Measurements from ENCODE around the gene SYCP2.
"Not testable (repeated sequence)": the region's sequence is repeated elsewhere in the genome, so short reads cannot be mapped to it uniquely, and the experiment has no call there.

SYCP2 gene

DNA sequence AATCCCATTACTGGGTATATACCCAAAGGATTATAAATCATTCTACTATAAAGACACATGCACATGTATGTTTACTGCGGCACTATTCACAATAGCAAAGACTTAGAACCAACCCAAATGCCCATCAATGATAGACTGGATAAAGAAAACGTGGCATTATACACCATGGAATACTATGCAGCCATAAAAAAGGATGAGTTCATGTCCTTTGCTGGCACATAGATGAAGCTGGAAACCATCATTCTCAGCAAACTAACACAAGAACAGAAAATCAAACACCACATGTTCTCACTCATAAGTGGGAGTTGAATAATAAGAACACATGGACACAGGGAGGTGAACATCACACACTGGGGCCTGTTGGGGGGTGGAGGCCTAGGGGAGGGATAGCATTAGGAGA lies 43.4 kb downstream of the SYCP2 start:
- DNase-seq, result not testable (repeated sequence)

GRCh38 chr20:59888050-59888449 lies 45.4 kb downstream of the SYCP2 start:
- DNase-seq, result no peak

DNA sequence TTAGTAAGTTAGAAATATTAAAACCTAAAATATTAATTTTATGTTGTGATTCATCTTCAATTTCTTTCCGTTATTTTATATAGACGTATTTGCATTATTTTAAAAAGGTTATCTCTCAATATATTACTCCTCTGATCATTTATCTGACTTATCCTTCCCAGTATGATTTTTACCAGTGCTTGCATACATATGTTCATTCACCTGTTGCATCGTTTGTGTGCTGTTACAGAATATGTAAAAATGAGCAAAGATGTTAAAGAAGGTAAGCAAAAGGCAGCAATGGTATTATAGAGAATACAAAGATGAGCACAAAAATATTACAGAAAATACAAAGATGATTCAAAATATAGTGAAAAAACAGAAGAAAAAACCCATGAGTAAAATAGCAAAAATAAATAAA lies 48.9 kb downstream of the SYCP2 start:
- DNase-seq, result no peak

GRCh38 chr20:59880198-59880597 lies 53.2 kb downstream of the SYCP2 start:
- no peak for DNase-seq

DNA sequence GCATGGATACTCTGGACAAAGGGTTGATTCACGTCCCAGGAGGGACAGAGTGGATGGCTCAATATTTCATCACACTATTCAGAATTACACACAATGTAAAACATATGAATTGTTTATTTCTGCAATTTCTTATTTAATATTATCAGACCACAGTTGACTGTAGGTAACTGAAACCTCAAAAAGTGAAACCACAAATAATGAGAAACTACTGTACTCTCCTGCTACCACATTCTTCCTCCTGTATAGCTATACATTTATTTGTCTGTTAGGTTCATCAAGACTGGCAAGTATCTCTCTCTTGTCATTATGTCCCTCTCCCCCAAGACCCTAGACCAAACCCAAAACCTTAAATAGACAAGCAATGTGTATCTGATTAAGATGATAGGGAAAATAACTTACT lies 60.0 kb downstream of the SYCP2 start:
- DNase-seq, result no peak

- DNase-seq, result no peak
Measured at GRCh38 chr20:59871096-59871495, 62.3 kb downstream of the SYCP2 start.

DNA sequence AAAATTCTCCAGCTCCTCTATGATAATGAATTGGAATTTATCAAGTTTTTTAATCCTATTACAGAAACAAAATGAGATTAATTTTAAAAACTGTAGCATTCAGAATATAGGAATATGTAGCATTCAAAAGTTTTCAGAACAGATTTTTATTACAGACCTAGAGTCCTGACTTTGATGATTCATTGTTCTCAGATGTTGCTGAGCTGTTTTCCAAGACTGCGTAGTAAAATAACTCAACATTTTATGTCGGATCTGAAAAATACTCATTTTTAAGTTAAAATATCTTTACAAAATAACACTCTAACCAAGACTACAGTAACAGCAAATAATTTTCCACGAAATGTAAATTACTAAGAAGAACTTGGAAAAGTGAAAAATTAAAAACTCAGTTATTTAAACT lies 67.1 kb downstream of the SYCP2 start:
- no peak for DNase-seq

DNA sequence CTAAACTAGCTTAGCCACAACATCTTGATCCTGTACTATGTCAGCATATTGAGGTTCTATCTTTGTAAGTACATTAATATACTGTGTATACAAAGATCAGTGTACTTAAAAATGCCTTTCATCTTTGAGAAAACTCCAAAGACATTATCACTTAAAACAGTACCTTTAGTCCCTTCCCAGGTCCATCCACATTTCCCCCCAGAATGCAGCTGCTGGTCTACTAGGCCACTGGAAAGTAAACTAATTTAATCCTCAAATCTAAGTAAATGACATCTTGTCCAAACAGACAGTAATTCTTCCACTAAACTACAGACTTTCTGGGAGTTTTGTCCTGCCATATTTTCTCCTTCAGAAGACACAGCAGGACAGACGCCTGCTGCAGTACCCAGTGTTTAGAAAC lies 68.7 kb downstream of the SYCP2 start:
- DNase-seq, result no peak

GRCh38 chr20:59863058-59863457 lies 70.4 kb downstream of the SYCP2 start:
- no peak for DNase-seq

DNA sequence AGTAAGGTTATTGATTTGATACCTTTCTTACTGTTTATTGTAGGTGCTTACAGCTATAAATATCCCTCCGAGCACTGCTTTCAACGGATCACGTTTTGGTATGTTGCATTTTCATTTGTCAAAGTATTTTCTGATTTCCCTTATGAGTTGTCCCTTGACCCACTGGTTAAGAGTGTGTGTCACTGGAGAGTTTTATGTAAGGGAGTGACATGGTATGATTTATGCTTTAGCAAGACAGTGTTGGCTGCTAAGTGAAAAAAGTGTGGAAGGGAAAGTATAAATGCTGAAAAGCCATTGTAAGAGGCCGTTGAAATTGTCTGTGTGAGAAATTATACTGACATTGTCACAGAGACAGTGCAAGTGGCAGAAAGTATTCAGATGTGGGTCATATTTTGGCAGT lies 72.0 kb downstream of the SYCP2 start:
- no peak for DNase-seq

GRCh38 chr20:59858425-59858824 lies 75.0 kb downstream of the SYCP2 start:
- DNase-seq, result no peak

DNA sequence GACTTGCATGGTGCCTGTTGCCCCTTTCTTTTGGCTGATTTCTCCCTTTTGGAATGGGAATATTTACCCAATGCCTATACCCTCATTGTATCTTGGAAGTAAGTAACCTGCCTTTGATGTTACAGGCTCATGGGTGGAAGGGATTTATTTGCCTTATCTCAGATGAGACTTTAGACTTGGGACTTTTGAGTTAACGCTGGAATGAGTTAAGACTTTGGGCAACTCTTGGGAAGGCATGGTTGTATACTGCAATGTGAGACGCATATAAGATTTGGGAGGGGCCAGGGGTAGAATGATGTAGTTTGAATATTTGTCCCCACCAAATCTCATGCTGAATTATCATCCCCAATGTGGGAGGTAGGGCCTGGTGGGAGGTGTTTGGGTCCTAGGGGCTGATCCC lies 75.5 kb downstream of the SYCP2 start:
- no peak for DNase-seq

DNA sequence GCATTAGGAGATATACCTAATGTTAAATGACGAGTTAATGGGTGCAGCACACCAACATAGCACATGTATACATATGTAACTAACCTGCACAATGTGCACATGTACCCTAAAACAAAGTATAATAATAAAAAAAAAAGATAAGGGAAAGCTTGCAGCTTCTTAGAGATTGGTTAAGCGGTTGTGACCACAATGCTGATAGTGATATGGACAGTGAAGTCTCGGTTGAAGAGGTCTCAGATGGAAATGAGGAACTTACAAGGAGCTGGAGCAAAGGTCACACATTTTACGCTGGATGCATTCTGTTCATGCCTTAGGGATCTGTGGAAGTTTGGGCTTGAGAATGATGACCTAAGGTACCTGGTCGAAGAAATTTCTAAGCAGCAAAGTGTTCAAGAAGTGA lies 76.5 kb downstream of the SYCP2 start:
- DNase-seq, result not testable (repeated sequence)

DNA sequence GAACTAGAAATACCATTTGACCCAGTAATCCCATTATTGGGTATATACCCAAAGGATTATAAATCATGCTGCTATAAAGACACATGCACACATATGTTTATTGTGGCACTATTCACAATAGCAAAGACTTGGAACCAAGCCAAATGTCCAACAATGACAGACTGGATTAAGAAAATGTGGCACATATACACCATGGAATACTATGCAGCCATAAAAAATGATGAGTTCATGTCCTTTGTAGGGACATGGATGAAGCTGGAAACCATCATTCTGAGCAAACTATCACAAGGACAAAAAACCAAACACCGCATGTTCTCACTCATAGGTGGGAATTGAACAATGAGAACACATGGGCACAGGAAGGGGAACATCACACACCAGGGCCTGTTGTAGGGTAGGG lies 76.9 kb downstream of the SYCP2 start:
- not testable (repeated sequence) for DNase-seq

GRCh38 chr20:59850018-59850641 lies 83.3 kb downstream of the SYCP2 start:
- no peak for DNase-seq

GRCh38 chr20:59848182-59848581 lies 85.3 kb downstream of the SYCP2 start:
- no peak for DNase-seq

DNA sequence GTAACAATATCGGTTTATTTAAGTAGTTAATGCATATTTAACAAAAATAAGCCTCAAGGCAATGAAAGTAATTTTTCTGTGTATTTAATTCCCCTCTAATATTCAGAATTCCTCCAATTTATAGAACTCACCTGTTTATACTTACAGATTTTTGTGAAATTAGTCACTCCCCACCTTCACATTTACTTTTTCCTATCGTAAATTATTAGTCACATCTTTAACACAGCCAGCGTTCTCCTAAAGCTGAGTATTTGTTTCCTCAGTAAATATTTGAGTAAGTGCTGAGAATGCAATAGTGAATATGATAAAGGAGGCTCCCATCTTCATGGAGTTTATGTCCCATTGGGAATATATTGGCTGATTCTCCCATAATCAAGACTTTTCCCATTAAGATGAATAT lies 88.0 kb downstream of the SYCP2 start:
- no peak for DNase-seq

GRCh38 chr20:59839400-59839799 lies 94.0 kb downstream of the SYCP2 start:
- no peak for DNase-seq

DNA sequence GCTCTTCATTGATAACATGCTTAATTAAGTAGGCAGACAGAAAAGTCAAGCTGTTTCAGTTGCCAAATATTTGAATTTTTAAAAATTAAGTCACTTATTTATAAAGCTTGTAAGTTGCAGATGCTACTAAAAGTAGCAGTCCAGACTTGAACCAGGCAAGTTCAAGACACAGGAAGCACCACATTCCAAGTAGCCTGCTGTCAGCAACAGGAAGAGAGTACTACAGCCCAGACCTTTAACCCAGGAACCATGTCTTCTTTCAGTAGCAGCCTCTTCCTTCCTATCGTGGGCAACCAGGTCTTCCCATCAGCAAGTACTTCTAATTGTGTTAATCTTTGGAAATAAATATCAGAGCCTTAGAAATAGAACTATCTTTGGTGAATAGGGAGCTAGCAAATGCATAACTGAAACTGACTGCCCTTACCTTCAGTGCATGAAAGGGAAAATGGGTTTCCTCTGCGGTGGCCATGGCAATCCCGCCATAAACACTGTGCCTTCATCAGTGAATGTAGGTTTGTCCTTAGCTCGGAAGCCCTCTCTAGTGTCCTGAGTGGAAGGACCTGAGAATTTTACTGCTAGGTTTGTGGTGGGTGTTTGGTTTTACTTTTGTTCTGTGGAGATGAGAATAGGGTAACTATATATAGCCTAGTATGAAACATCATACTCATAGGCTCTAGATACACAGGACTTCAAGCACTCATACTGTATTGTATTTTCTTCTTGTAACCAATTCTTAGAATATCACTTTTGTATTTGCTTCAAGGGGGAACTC lies 95.6 kb downstream of the SYCP2 start:
- DNase-seq, result no peak

- no peak for DNase-seq
Measured at GRCh38 chr20:59836767-59837166, 96.7 kb downstream of the SYCP2 start.

DNA sequence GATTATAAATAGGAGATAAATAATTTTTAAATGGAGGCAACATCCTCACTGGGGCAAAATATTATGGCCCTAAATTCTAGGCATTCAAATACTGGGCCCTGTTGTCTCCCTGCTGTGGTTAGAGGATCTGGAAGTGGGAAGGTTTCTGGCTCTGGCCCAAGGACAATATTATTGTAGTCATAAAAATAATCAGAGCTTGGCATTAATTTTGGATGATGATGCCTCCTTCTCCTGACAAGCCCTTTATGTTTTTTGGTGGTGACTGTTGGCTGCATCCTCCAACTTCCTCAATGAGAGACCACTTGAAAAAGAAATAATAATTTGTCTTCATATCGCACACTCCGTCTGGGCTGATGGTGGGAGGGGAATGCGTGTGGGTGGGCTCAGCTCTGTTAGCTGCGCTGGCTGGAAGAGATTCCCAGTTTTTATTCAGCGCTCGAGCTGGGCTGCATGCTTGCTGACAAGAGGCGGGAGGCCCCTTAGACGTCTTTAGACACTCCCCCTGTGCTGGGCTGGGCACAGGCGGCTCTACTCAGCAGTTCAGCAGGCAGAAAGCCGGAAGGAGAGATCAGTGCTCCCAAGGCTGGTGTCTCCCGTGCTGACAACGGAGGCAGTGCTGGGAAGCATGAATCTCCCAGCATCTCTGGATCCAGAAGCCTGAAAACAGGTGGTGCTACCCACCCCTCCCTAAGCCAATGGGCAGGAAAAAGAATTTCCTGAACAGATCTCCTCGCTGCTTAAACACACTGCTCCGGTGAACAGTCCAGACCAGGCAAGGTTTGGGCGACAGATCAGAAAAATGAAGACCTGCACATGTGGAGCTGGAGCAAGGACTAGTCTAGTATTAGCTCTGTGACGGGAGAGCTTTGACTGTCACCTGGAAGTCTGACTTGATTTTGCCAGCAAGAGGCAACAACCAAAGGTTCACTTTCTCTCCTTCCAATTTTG lies 97.7 kb downstream of the SYCP2 start:
- DNase-seq, result no peak

DNA sequence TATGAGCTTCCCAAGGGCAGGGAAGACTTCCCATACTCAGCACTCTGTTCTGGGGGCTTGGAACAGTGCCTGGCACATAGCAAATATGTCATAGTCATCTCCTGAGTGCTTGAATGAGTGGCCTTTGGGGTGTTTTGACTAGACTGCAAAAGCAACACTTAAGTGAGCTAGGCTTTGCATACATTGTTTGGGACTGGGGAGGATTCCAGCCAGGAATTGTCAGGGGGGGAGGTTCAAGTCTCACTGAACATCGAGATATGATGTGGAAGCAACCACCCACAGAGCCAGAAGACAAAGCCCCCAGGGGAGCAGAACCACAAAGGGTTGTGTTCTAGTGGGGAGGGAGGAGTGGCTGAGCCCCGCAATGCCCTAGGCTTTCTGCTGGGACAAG lies 98.4 kb downstream of the SYCP2 start:
- DNase-seq, result no peak
